GM12872 (cell line): Measurements from ENCODE around the gene SOCS3.

ENCODE experiments used
- TF ChIP-seq, protein P1 (sequence below): IDR thresholded peaks from 3 replicates; pipeline ENCODE4 v1.5.1; 2011; ENCODE audit warnings: low read depth, mild to moderate bottlenecking, low read length, moderate library complexity; ENCODE audit not compliant: insufficient read depth

The SOCS3 gene

DNA sequence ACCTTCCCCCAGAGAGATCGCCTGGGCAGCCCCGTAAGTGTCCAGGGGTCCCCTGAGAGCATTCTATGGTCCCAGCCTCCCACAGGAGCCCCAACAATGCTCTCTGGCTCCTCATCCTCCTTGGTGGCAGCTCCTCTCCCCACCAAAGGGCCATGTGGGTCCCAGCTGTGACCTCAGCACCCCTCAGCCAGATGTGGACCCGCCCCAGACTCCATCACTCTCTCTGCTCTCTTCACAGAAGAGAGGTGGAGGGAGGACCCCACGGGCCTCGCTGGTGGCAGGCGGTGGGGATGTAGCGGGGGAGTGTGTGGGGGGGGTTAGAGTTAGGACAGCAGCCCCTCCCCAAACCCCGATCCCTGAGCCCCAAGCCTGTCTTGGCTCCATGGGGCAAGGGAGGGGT, 41.0 kb downstream of the SOCS3 start:
- TF ChIP-seq, protein P1, sequence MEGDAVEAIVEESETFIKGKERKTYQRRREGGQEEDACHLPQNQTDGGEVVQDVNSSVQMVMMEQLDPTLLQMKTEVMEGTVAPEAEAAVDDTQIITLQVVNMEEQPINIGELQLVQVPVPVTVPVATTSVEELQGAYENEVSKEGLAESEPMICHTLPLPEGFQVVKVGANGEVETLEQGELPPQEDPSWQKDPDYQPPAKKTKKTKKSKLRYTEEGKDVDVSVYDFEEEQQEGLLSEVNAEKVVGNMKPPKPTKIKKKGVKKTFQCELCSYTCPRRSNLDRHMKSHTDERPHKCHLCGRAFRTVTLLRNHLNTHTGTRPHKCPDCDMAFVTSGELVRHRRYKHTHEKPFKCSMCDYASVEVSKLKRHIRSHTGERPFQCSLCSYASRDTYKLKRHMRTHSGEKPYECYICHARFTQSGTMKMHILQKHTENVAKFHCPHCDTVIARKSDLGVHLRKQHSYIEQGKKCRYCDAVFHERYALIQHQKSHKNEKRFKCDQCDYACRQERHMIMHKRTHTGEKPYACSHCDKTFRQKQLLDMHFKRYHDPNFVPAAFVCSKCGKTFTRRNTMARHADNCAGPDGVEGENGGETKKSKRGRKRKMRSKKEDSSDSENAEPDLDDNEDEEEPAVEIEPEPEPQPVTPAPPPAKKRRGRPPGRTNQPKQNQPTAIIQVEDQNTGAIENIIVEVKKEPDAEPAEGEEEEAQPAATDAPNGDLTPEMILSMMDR, result no peak

DNA sequence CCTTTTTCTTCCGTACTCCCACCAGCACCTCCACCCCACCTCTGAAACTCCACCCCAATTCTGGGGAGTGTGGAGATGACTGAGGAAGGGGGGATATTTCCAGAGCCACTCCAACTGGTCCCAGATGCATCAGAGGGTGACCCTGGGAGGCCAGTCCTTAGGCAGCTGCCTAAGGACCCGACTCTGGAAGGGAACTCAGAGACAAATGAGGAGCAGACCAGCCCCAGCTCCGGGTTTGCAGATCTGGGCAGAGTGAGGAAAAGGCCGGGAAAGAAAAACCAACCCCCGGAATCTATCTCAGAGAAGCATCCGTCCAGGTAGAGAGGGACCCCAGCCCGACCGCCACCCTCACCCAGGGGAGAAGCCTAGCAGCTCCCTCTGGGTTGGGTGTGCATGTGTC, 41.5 kb downstream of the SOCS3 start:
- TF ChIP-seq, protein P1, result no peak

DNA sequence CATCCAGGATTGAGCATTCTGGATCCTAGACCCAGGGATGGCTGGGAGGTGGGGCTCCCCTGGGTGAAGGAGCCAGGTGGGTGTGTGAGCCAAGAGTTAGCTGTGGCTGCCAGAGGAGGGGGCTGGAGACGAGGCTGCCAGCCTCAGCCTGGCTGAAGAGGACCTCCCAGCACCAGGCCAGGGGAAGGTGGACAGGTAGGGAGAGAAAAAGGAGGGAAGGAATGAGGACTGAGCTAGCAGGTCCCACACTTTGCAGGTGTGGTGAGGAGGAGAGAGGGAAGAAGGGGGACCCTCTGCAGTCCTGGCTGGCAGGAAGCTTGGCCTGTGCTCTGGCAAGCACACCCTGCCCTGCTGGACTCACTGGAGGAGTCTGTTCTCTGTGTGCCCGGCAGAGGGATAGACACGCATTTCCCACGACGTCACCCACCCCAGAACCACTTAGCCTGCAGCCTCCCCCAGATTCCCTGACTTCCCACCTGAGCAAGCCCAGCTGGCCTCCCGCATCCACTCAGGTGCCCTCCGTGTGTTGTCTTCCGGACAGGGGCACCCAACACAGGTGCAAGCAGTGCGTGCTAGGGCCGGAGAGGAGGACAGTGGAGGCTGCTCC, 42.0 kb downstream of the SOCS3 start:
- TF ChIP-seq, protein P1, result no peak

DNA sequence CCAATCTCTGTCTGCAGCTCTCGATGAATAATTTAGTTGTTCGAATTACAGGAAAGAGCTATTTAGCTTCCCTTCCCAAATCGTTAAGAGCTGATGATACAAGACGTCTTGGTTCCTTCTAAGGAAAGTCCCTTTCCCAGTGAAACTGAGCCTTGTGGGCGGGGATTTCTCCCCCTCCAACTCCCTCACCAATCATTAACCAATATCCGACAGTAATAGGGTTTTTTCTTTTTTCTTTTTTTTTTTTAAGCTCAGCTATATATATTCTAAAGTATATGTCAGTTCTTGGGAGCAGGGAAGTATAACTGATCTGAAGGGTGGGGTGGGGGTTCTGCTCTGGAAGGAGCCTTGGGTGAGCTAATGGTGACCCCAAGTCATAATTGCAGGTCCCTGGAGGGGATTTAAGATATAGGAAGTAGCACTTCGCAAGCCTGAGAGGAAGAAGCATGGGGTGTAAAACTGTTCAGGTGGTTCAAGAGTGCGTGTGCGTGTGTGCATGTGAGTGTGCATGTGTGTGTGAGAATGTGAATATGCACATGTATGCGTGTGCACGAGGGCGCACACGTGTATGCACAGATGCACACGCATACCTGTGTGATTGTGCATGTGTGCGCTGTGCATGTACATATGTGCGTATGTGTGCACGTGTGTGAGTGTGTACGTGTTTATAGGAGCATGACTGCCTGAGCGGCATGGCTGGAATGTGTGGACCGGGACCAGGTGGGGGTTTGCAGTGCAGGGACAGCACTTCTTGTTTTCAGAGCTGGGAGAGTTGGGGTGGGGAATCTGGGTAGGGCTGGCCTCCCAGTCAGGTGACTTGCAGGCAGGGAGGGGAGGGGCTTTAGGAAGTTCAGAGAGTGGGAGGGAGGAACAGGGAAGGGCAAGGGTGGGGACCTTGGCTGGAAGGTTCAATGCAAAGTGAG, 42.7 kb downstream of the SOCS3 start:
- TF ChIP-seq, protein P1, result no peak

DNA sequence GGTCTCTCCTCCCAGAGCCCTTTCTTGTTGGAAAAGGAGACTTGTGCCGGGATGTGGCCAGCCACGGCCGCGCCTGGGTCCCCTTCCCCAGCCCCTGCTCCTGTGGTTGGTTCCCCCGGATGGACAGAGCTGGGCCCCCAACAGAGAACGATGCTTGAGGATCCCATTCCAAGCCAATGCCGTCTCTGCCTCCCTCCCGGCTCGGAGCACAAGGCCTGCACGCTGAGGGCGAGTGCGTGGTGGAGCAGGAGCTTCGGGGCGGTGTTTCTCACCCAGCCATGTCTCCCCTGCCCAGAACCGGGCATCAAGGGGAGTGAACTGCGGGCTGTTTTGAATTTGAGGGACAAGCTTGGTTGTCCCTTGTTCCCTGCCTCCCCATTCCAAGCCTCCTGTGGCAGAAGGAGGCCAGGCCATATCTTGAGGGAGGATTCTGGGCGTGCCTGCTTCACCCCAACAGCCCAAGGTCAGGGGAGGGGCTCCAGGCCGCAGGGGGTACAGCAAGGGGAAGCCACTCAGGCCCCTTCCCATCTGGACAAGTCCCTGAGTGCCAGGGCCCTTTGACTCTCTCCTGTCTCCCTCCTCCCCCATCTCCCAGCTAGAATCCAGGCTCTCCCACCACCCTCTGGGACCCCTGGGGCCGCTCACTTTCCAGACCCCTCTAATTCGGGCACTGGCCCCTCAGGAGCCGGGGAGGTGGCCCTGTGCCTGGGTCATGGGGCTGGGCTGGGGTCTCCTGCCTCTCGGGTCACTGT, 43.6 kb downstream of the SOCS3 start:
- TF ChIP-seq, protein P1, result no peak

DNA sequence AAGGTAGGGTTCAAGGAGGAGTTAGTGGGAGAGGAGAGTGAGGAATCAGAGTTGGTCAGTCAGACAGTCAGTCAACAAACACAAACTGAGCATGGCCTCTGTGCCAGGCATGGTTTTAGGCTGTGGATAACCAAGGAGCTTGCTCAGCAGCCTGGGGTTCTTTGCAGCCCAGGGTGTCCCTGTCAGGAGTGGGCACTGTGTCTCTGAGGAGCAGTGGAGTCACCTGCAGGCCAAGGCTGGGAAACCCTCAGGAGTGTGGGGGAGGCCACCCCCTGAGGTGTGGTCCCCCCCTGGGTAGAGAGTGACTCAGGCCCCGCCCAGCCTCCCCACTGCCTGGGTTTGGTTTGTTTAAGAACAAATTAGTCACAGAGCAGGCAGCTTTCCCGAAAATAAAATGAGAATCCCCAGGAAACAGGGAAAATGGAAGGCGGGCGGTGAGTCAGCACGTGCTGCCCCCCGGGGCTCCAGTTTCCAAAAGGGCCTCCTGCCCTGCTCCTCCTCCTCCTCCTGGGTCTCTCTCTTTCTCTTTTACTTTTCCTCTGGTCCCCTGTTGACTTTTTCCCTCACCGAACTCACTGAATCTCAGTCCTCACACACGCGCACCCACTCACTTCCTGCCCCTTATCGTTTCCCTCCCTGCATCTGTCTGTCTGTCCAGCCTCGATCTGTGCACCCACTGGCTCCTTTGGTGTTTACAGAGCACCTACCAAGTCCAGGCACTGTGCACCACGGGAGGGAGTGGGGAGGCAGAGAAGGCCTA, 44.3 kb downstream of the SOCS3 start:
- TF ChIP-seq, protein P1, result no peak
